ENCODE data around the gene GLCE. TPM values are rescaled to one million over a fixed set of nuclear protein-coding genes. Genes with fewer than 3 reads are reported as not detected.

GLCE gene
- total and polyA plus RNA-seq, 2 experiments from 2014 or later, result 9.7 to 17.1 TPM

DNA sequence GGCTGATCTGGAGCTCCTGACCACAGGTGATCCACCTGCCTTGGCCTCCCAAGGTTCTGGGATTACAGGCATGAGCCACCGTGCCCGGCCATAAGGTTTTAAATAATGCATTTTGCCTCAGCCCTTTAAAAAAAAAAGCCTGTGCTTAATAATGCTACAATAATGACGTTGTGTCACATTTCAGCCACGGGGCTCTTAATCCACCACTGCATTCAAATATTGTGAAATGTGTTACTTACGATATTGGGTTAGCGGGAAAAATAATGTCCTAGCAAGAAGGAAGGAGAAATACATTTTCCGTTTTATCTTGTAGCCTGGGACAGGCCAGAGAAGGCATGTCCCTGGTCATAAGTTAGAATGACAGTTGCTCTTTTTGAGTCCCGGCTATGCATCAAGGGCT is 155.9 kb downstream of the GLCE start:
- no peaks in the 10 kb centered on the region for H3K27me3 ChIP-seq (replicated peaks; ENCODE audit: insufficient read depth)
- H3K4me3 ChIP-seq, result no peak overlapping the region
- H3K79me2 ChIP-seq (ENCODE audit: insufficient read depth), result no peaks in the 10 kb centered on the region
- no peak overlapping the region for H3K27ac ChIP-seq
- H3F3A ChIP-seq (ENCODE audit: insufficient read depth), result no peaks in the 10 kb centered on the region
- no peaks in the 10 kb centered on the region for H3K9me2 ChIP-seq (ENCODE audit: insufficient read depth)
- H3K4me1 ChIP-seq (ENCODE audit: insufficient read depth), result 0 out of 2 replicates have a peak, but pooled peaks cover 3% of the 10 kb centered on the region
- no peak overlapping the region for H2AFZ ChIP-seq
- in situ Hi-C loops (cut with MboI), result no loop called here
- TF ChIP-seq EZH2 (IDR thresholded peaks at IDR 0.05; ENCODE audit: insufficient read depth, poor library complexity, severe bottlenecking) (no peak), EZH2phosphoT487 (IDR thresholded peaks at IDR 0.05; ENCODE audit: insufficient read depth, low read depth) (no peak)
- no peaks in the 10 kb centered on the region for H3K36me3 ChIP-seq (ENCODE audit: low read depth)
- no peak overlapping the region for H3K9ac ChIP-seq
- no peak overlapping the region for H3K4me2 ChIP-seq (ENCODE audit: unreplicated experiment)
- H3K9me3 ChIP-seq (ENCODE audit: low read depth), result no peaks in the 10 kb centered on the region
- WGBS, 2 experiments (ENCODE audit: low coverage in 1 of 2, low lambda C conversion rate in 2 of 2, missing lambda C conversion rate in 2 of 2), result 87 to 91% methylated on average over 8 of the region's 8 CpGs
- DNase-seq, result no peak
- H4K20me1 ChIP-seq (ENCODE audit: insufficient read depth), result no peaks in the 10 kb centered on the region

DNA sequence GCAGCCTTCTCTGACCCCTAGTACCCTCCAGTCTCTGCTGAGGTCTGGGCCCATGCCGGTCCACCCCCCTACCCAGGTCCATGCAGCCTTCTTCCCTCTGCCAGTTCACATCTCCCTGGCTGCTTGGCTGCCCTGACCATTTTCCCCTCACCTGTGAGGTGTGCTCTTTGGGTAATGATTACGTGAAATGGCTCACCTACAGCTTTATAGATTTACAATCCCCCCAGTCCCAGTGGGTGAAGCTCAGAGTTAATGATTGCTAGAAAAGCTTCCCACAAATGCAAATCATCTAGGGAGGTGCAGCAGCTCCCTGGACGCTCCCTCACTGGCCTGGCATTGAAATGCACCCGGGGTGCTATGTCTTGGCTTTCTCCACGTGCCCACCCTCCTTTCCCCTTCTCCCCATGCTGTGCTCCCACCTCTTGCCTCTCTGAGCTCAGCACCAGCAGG is 157.0 kb downstream of the GLCE start:
- H3K27ac ChIP-seq, result no peak overlapping the region
- no peaks in the 10 kb centered on the region for H3K9me3 ChIP-seq (ENCODE audit: low read depth)
- H2AFZ ChIP-seq, result no peak overlapping the region
- no peaks in the 10 kb centered on the region for H3K27me3 ChIP-seq (replicated peaks; ENCODE audit: insufficient read depth)
- 60 to 84% methylated on average over 4 to 5 of the region's 5 CpGs for WGBS, 2 experiments (ENCODE audit: low coverage in 1 of 2, low lambda C conversion rate in 2 of 2, missing lambda C conversion rate in 2 of 2)
- no peak overlapping the region for H3K9ac ChIP-seq
- no peaks in the 10 kb centered on the region for H3F3A ChIP-seq (ENCODE audit: insufficient read depth)
- H3K79me2 ChIP-seq (ENCODE audit: insufficient read depth), result no peaks in the 10 kb centered on the region
- no peaks in the 10 kb centered on the region for H3K9me2 ChIP-seq (ENCODE audit: insufficient read depth)
- in situ Hi-C loops (cut with MboI), result no loop called here
- H3K36me3 ChIP-seq (ENCODE audit: low read depth), result no peaks in the 10 kb centered on the region
- no peaks in the 10 kb centered on the region for H3K4me1 ChIP-seq (ENCODE audit: insufficient read depth)
- no peaks in the 10 kb centered on the region for H4K20me1 ChIP-seq (ENCODE audit: insufficient read depth)
- no peak overlapping the region for H3K4me3 ChIP-seq
- DNase-seq, result no peak
- TF ChIP-seq EZH2phosphoT487 (IDR thresholded peaks at IDR 0.05; ENCODE audit: insufficient read depth, low read depth) (no peak), EZH2 (IDR thresholded peaks at IDR 0.05; ENCODE audit: insufficient read depth, poor library complexity, severe bottlenecking) (no peak)
- H3K4me2 ChIP-seq (ENCODE audit: unreplicated experiment), result no peak overlapping the region

DNA sequence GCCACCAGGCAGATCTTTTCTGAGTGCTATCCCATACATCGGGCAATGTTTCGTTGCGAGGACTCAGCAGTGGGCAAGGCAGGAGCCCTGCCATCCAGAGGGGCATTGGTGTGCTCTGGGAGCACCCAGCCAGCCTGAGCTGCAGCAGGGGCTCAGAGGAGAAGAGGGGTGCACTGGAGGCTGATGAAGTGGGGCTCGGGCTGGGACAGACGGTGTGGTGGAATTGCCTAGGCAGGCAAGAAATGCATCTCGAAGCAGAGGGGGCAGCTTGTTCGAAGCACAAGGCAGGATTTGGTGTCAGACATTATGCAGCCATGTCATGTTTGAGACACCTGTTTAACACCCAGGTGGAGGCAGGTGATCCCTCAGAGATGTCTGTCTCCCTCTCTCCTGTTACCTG is 157.6 kb downstream of the GLCE start:
- Histone ChIP-seq H3K4me3 (no peak overlapping the region), H3K79me2 (ENCODE audit: insufficient read depth) (no peaks in the 10 kb centered on the region), H3K9me3 (ENCODE audit: low read depth) (no peaks in the 10 kb centered on the region), H3K27me3 (replicated peaks; ENCODE audit: insufficient read depth) (no peaks in the 10 kb centered on the region), H3K9me2 (ENCODE audit: insufficient read depth) (no peaks in the 10 kb centered on the region), H3K36me3 (ENCODE audit: low read depth) (no peaks in the 10 kb centered on the region), H4K20me1 (ENCODE audit: insufficient read depth) (no peaks in the 10 kb centered on the region), H3K4me2 (ENCODE audit: unreplicated experiment) (no peak overlapping the region), H3K9ac (no peak overlapping the region), H3K4me1 (ENCODE audit: insufficient read depth) (no peaks in the 10 kb centered on the region), H3K27ac (no peak overlapping the region), H2AFZ (no peak overlapping the region), H3F3A (ENCODE audit: insufficient read depth) (no peaks in the 10 kb centered on the region)
- 83 to 91% methylated on average over 7 of the region's 7 CpGs for WGBS, 2 experiments (ENCODE audit: low coverage in 1 of 2, low lambda C conversion rate in 2 of 2, missing lambda C conversion rate in 2 of 2)
- TF ChIP-seq EZH2phosphoT487 (IDR thresholded peaks at IDR 0.05; ENCODE audit: insufficient read depth, low read depth) (no peak), EZH2 (IDR thresholded peaks at IDR 0.05; ENCODE audit: insufficient read depth, poor library complexity, severe bottlenecking) (no peak)
- in situ Hi-C loops (cut with MboI), result no loop called here
- DNase-seq, result no peak

DNA sequence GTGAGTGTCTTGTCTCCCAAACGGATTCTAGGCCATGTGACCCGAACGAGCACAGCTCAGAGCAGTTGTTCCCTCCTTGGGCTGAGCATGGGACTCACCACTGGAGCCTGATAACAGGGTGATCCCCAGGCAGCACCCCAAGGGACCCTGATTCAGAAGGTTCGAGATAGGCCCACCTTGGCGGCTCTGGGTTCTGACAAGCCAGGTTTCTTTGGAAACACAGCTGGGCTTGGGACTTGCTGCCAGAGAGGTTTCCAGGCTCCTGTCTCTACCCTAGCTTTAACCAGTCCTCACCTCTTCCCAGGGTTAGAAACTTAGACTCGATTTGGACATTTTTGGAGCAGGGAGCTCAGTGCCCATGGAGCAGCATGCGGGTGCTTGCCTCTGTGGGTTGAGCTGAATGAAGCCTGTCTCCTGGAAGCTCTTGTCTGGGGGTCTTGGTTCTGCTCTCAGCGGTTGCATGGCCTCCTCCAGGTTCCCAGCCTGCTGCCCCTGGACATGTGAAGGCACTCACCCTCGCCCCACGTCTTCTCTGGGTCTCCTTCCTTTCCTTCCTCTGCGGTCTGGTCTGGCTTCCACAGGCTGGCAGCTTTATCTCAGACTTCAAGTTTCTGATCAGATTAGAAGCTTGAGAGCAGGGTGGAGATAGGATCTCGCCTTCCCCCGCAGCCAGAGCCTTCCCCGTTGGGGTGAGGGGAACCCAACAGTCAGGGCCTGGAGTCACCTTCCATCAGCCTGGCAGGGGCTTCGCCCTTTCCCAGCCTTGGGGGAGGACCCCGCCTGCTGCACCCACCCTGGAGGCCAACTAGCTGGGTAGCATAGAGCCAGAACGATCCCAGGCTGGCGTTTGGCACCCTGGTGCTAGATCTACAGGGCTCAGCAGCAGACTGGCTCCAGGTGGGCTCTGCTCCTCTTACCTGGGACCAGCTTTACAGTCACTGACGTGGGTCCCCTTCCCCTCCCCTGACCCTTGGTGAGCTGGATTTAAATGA is 159.2 kb downstream of the GLCE start:
- no peak for DNase-seq
- no peak overlapping the region for H3K27ac ChIP-seq

More for the DNA sequence above, 159.2 kb downstream of the GLCE start:
- Histone ChIP-seq H3K4me1 (ENCODE audit: insufficient read depth) (no peaks in the 10 kb centered on the region), H3K27me3 (replicated peaks; ENCODE audit: insufficient read depth) (no peaks in the 10 kb centered on the region), H4K20me1 (ENCODE audit: insufficient read depth) (no peaks in the 10 kb centered on the region), H3K36me3 (ENCODE audit: low read depth) (no peaks in the 10 kb centered on the region), H3K9me2 (ENCODE audit: insufficient read depth) (no peaks in the 10 kb centered on the region), H3F3A (ENCODE audit: insufficient read depth) (no peaks in the 10 kb centered on the region), H3K9me3 (ENCODE audit: low read depth) (no peaks in the 10 kb centered on the region), H3K79me2 (ENCODE audit: insufficient read depth) (no peaks in the 10 kb centered on the region), H3K4me3 (no peak overlapping the region), H3K4me2 (ENCODE audit: unreplicated experiment) (no peak overlapping the region), H3K9ac (no peak overlapping the region), H2AFZ (no peak overlapping the region)
- no peak for TF ChIP-seq EZH2phosphoT487 (IDR thresholded peaks at IDR 0.05; ENCODE audit: insufficient read depth, low read depth)
- no peak for TF ChIP-seq EZH2 (IDR thresholded peaks at IDR 0.05; ENCODE audit: insufficient read depth, poor library complexity, severe bottlenecking)
- in situ Hi-C loops (cut with MboI), result no loop called here
- 76 to 81% methylated on average over 19 of the region's 19 CpGs for WGBS, 2 experiments (ENCODE audit: low coverage in 1 of 2, low lambda C conversion rate in 2 of 2, missing lambda C conversion rate in 2 of 2)

All from GM23248 (cell line).